Liver (tissue), 9 donors: ENCODE data around the gene DSC2. TPM values are rescaled to one million over a fixed set of nuclear protein-coding genes. Genes with fewer than 3 reads are reported as not detected.

Experiments used
- DNase-seq: peaks from one replicate; pipeline ENCODE4 v3.0.0-alpha.2; 2017; ENCODE audit warnings: low spot score
- H3K27ac ChIP-seq, 2 donors: one replicate each; pipeline ENCODE4 v1.7.0; 2013; ENCODE audit warnings: inconsistent platforms in 2 of 2, low read length in 2 of 2, control low read depth in 1 of 2, low read depth in 1 of 2, mild to moderate bottlenecking in 1 of 2
- H3K27me3 ChIP-seq, 4 donors: one replicate each; pipeline versions ENCODE4 v1.6.1 to v1.7.0; 2013; ENCODE audit warnings: low read length in 3 of 4, inconsistent platforms in 1 of 4, mild to moderate bottlenecking in 1 of 4, moderate library complexity in 1 of 4; ENCODE audit not compliant: control insufficient read depth in 4 of 4, insufficient read depth in 4 of 4
- H3K36me3 ChIP-seq, 4 donors: one replicate each; pipeline versions ENCODE4 v1.6.1 to v1.7.0; 2013; ENCODE audit warnings: low read length in 3 of 4, mild to moderate bottlenecking in 3 of 4, low read depth in 1 of 4, moderate library complexity in 1 of 4; ENCODE audit not compliant: control insufficient read depth in 4 of 4, insufficient read depth in 3 of 4
- H3K4me1 ChIP-seq, 4 donors: one replicate each; pipeline versions ENCODE4 v1.6.1 to v1.7.0; 2013; ENCODE audit warnings: low read length in 3 of 4, mild to moderate bottlenecking in 3 of 4, moderate library complexity in 1 of 4; ENCODE audit not compliant: control insufficient read depth in 4 of 4, insufficient read depth in 4 of 4
- H3K4me3 ChIP-seq, 3 donors: one replicate each; pipeline versions ENCODE4 v1.6.1 to v1.7.0; 2013; ENCODE audit warnings: low read length in 3 of 3, control low read depth in 1 of 3, low read depth in 1 of 3, mild to moderate bottlenecking in 1 of 3
- H3K9ac ChIP-seq, 2 donors: one replicate each; pipeline ENCODE4 v1.7.0; 2013; ENCODE audit warnings: low read length in 2 of 2, mild to moderate bottlenecking in 2 of 2, moderate library complexity in 2 of 2, control low read depth in 1 of 2, low read depth in 1 of 2
- H3K9me3 ChIP-seq, 4 donors: one replicate each; pipeline versions ENCODE4 v1.6.1 to v1.7.0; 2013; ENCODE audit warnings: low read length in 3 of 4; ENCODE audit not compliant: control insufficient read depth in 4 of 4
- EGR1 ChIP-seq, 2 donors: IDR thresholded peaks; 2 replicates each; pipeline ENCODE4 v1.6.1; 2016 to 2018; ENCODE audit warnings: antibody characterized with exemption in 2 of 2, low read depth in 2 of 2
- FOXA1 ChIP-seq: IDR thresholded peaks from 2 replicates; pipeline ENCODE4 v1.6.1; 2016; ENCODE audit warnings: antibody characterized with exemption
- FOXA2 ChIP-seq: IDR thresholded peaks from 2 replicates; pipeline ENCODE4 v1.6.1; 2016; ENCODE audit warnings: antibody characterized with exemption
- GABPA ChIP-seq, 2 donors: IDR thresholded peaks in 1 of 2; conservative IDR thresholded peaks in 1 of 2; 2 replicates each; pipeline ENCODE4 v1.6.1; 2016; ENCODE audit warnings: antibody characterized with exemption in 2 of 2, mild to moderate bottlenecking in 1 of 2, moderate library complexity in 1 of 2
- HNF4A ChIP-seq, 2 donors: conservative IDR thresholded peaks; 2 replicates each; pipeline ENCODE4 v1.6.1; 2016; ENCODE audit warnings: antibody characterized with exemption in 2 of 2, mild to moderate bottlenecking in 2 of 2
- HNF4G ChIP-seq: IDR thresholded peaks from 2 replicates; pipeline ENCODE4 v1.6.1; 2016; ENCODE audit warnings: antibody characterized with exemption
- JUND ChIP-seq, 2 donors: IDR thresholded peaks; 2 replicates each; pipeline ENCODE4 v1.6.1; 2016; ENCODE audit warnings: antibody characterized with exemption in 2 of 2
- NR2F2 ChIP-seq: IDR thresholded peaks from 2 replicates; pipeline ENCODE4 v1.6.1; 2016; ENCODE audit warnings: antibody characterized with exemption
- RAD21 ChIP-seq, 2 donors: IDR thresholded peaks; 2 replicates each; pipeline ENCODE4 v1.6.1; 2016; ENCODE audit warnings: antibody characterized with exemption in 2 of 2, mild to moderate bottlenecking in 2 of 2
- RXRA ChIP-seq, 2 donors: IDR thresholded peaks; 2 replicates each; pipeline ENCODE4 v1.6.1; 2017 to 2018; ENCODE audit warnings: antibody characterized with exemption in 2 of 2, mild to moderate bottlenecking in 1 of 2
- SP1 ChIP-seq: IDR thresholded peaks from 2 replicates; pipeline ENCODE4 v1.6.1; 2018; ENCODE audit warnings: antibody characterized with exemption, mild to moderate bottlenecking
- TAF1 ChIP-seq: conservative IDR thresholded peaks from 2 replicates; pipeline ENCODE4 v1.6.1; 2016; ENCODE audit warnings: antibody characterized with exemption, mild to moderate bottlenecking
- YY1 ChIP-seq: IDR thresholded peaks from 2 replicates; pipeline ENCODE4 v1.6.1; 2016; ENCODE audit warnings: antibody characterized with exemption, mild to moderate bottlenecking
- WGBS: extraction: QIAGEN DNeasy Blood & Tissue Kit; methylation state at CpG from one replicate; pipeline ENCODE4 v1.1.7; 2013; 5-methylcytosine and 5-hydroxymethylcytosine counted together
- polyA plus RNA-seq, 2 donors: library from polyadenylated mRNA; stranded (reverse) in 1 of 2; unstranded in 1 of 2; fragments of 200-250 nt in 1 of 2; fragments of >200 nt in 1 of 2; fragmentation: Nextera tagmentation in 1 of 2; extraction: Ambion mirVana in 1 of 2; gene quantifications; one replicate each; pipeline versions ENCODE4 v1.2.1 to v1.2.3, GENCODE V29; 2013 to 2015
- total RNA-seq, 2 donors: library from RNA; depleted of rRNA; stranded (reverse); fragments of >200 nt; gene quantifications; one replicate each; pipeline ENCODE4 v1.2.3, GENCODE V29; 2014
- TF ChIP-seq, protein P1 (sequence below): fragments of 150-350 bp; IDR thresholded peaks from 2 replicates; pipeline ENCODE4 v1.5.1; 2017; ENCODE audit warnings: improper control_type of control experiment, low read depth, low read length; ENCODE audit not compliant: missing input control
- TF ChIP-seq, protein P2 (sequence below): IDR thresholded peaks from 2 replicates; pipeline ENCODE4 v1.6.1; 2016; ENCODE audit warnings: antibody characterized with exemption
- TF ChIP-seq, protein P3 (sequence below): IDR thresholded peaks from 2 replicates; pipeline ENCODE4 v1.6.1; 2016; ENCODE audit warnings: antibody characterized with exemption
- TF ChIP-seq, protein P4 (sequence below): IDR thresholded peaks from 2 replicates; pipeline ENCODE4 v1.6.1; 2016; ENCODE audit warnings: antibody characterized with exemption, mild to moderate bottlenecking
- TF ChIP-seq, protein P5 (sequence below): IDR thresholded peaks from 2 replicates; pipeline ENCODE4 v1.6.1; 2016; ENCODE audit warnings: antibody characterized with exemption
- donor health status: healthy.
- donor health status: healthy.
- donor health status: healthy.
- donor health status: healthy.
- donor health status: healthy.

The DSC2 gene
- total RNA-seq (10 to 100 TPM; 10.9 to 16.4 TPM), polyA plus RNA-seq (1 to 10 TPM; 3.7 to 3.9 TPM)

DNA sequence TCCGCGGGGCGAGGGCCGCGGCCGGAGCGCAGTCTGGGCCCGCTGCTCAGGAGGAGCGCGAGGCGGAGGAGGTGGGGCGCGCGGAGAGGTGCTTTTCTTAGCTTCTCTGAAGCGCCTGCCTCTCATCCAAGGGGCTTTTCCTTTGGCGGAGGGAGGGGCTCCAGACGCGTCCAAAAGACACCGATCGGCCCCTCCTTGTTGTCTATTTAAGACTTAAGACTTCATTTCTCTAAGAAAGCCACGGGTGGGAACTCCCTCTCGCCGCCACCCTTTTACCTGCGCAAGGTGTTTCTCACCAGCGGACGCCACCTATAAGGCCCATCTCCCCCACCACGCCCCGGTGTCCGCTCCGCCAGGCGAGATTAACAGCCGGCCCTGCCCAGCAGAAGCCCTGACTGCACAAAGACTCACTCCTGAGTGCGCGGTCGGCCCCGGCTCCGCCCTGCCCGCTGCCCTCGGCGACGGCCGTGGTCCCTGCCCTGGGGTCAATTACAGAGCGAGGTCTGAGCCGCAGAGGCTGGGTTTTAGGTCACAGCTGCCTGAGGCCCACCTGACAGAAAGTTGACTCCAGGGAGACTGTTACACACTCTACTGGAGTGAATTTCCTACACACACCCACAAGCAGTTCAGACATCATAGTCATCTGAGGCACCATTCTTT is at the start of gene DSC2:
Gene DSC2 (minus strand): TSS at position 397 of the 660 bp plus-strand sequence. CDS start 450 bp downstream, outside the sequence.
- peak within 1 kb of the TSS; percentile 12 to 81 for H3K9ac ChIP-seq
- H3K27ac ChIP-seq: peak within 1 kb of the TSS; percentile 83 to 92

More for the DNA sequence above, at the start of gene DSC2:
- DNase-seq: peak; percentile 72
- H3K36me3 ChIP-seq: no peaks in the 10 kb centered on the region
- peak within 1 kb of the TSS; percentile 78 to 81 (median 80) for H3K4me3 ChIP-seq
- peaks cover 0 to 14% (median 5%) of the 10 kb centered on the region in 4 donors for H3K4me1 ChIP-seq
- 3% methylated on average over 44 of the region's 44 CpGs for WGBS
- no peaks in the 10 kb centered on the region for H3K27me3 ChIP-seq
- no peaks in the 10 kb centered on the region for H3K9me3 ChIP-seq
- TF ChIP-seq, protein P1, sequence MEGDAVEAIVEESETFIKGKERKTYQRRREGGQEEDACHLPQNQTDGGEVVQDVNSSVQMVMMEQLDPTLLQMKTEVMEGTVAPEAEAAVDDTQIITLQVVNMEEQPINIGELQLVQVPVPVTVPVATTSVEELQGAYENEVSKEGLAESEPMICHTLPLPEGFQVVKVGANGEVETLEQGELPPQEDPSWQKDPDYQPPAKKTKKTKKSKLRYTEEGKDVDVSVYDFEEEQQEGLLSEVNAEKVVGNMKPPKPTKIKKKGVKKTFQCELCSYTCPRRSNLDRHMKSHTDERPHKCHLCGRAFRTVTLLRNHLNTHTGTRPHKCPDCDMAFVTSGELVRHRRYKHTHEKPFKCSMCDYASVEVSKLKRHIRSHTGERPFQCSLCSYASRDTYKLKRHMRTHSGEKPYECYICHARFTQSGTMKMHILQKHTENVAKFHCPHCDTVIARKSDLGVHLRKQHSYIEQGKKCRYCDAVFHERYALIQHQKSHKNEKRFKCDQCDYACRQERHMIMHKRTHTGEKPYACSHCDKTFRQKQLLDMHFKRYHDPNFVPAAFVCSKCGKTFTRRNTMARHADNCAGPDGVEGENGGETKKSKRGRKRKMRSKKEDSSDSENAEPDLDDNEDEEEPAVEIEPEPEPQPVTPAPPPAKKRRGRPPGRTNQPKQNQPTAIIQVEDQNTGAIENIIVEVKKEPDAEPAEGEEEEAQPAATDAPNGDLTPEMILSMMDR: no peak
- TF ChIP-seq, protein P2, sequence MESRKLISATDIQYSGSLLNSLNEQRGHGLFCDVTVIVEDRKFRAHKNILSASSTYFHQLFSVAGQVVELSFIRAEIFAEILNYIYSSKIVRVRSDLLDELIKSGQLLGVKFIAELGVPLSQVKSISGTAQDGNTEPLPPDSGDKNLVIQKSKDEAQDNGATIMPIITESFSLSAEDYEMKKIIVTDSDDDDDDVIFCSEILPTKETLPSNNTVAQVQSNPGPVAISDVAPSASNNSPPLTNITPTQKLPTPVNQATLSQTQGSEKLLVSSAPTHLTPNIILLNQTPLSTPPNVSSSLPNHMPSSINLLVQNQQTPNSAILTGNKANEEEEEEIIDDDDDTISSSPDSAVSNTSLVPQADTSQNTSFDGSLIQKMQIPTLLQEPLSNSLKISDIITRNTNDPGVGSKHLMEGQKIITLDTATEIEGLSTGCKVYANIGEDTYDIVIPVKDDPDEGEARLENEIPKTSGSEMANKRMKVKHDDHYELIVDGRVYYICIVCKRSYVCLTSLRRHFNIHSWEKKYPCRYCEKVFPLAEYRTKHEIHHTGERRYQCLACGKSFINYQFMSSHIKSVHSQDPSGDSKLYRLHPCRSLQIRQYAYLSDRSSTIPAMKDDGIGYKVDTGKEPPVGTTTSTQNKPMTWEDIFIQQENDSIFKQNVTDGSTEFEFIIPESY: no peak
- TF ChIP-seq FOXA1 (no peak), RXRA (IDR thresholded peaks at IDR 0.05) (peak in 1 of 2 donors; percentile 32), EGR1 (IDR thresholded peaks at IDR 0.05; ENCODE audit: low read depth in 2 of 2) (no peak), SP1 (peak; percentile 24), RAD21 (IDR thresholded peaks at IDR 0.05) (peak in 1 of 2 donors; percentile 40), NR2F2 (no peak), HNF4G (no peak), TAF1 (peak; percentile 71), GABPA (IDR thresholded peaks at IDR 0.05 in 1 of 2, conservative IDR thresholded peaks at IDR 0.05 in 1 of 2) (no peak), HNF4A (conservative IDR thresholded peaks at IDR 0.05) (peak; percentile 51 to 69), JUND (IDR thresholded peaks at IDR 0.05) (no peak), FOXA2 (no peak), YY1 (no peak)
- TF ChIP-seq, protein P3, sequence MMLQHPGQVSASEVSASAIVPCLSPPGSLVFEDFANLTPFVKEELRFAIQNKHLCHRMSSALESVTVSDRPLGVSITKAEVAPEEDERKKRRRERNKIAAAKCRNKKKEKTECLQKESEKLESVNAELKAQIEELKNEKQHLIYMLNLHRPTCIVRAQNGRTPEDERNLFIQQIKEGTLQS: no peak
- TF ChIP-seq, protein P4, sequence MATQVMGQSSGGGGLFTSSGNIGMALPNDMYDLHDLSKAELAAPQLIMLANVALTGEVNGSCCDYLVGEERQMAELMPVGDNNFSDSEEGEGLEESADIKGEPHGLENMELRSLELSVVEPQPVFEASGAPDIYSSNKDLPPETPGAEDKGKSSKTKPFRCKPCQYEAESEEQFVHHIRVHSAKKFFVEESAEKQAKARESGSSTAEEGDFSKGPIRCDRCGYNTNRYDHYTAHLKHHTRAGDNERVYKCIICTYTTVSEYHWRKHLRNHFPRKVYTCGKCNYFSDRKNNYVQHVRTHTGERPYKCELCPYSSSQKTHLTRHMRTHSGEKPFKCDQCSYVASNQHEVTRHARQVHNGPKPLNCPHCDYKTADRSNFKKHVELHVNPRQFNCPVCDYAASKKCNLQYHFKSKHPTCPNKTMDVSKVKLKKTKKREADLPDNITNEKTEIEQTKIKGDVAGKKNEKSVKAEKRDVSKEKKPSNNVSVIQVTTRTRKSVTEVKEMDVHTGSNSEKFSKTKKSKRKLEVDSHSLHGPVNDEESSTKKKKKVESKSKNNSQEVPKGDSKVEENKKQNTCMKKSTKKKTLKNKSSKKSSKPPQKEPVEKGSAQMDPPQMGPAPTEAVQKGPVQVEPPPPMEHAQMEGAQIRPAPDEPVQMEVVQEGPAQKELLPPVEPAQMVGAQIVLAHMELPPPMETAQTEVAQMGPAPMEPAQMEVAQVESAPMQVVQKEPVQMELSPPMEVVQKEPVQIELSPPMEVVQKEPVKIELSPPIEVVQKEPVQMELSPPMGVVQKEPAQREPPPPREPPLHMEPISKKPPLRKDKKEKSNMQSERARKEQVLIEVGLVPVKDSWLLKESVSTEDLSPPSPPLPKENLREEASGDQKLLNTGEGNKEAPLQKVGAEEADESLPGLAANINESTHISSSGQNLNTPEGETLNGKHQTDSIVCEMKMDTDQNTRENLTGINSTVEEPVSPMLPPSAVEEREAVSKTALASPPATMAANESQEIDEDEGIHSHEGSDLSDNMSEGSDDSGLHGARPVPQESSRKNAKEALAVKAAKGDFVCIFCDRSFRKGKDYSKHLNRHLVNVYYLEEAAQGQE: no peak
- TF ChIP-seq, protein P5, sequence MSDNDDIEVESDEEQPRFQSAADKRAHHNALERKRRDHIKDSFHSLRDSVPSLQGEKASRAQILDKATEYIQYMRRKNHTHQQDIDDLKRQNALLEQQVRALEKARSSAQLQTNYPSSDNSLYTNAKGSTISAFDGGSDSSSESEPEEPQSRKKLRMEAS: no peak
